Left lung (tissue), 10 donors: ENCODE data around the gene TMX2. TPM values are rescaled to one million over a fixed set of nuclear protein-coding genes. Genes with fewer than 3 reads are reported as not detected.

ENCODE experiments used
- ATAC-seq: fragments of 200-7000 bp; cut with Tn5 transposase; one replicate; pipeline ENCODE4 v1.9.1; 2020; ENCODE audit warnings: moderate library complexity
- DNase-seq, 4 donors: peaks; one replicate each; pipeline ENCODE4 v3.0.0-alpha.2; 2013 to 2020
- H3K27ac ChIP-seq, 2 donors: fragments of 200-600 bp; sonication (generic) in 1 of 2; one replicate each; pipeline versions ENCODE4 v1.5.0 to v1.8.0; 2020 to 2021
- H3K27me3 ChIP-seq, 2 donors: fragments of 200-600 bp; sonication (generic) in 1 of 2; one replicate each; pipeline versions ENCODE4 v1.5.0 to v1.8.0; 2020 to 2021
- H3K36me3 ChIP-seq, 2 donors: fragments of 200-600 bp; sonication (generic) in 1 of 2; one replicate each; pipeline versions ENCODE4 v1.5.0 to v1.8.0; 2020 to 2021
- H3K4me1 ChIP-seq, 2 donors: fragments of 200-600 bp; one replicate each; pipeline ENCODE4 v1.8.0; 2021
- H3K4me3 ChIP-seq, 2 donors: fragments of 200-600 bp; sonication (generic) in 1 of 2; one replicate each; pipeline versions ENCODE4 v1.5.0 to v1.8.0; 2020 to 2021; ENCODE audit warnings: mild to moderate bottlenecking in 1 of 2
- H3K9me3 ChIP-seq, 2 donors: fragments of 200-600 bp; sonication (generic) in 1 of 2; one replicate each; pipeline versions ENCODE4 v1.5.0 to v1.8.0; 2020 to 2021
- CTCF ChIP-seq, 2 donors: fragments of 200-600 bp; sonication (generic) in 1 of 2; IDR thresholded peaks; one replicate each; pipeline versions ENCODE4 v1.5.0 to v1.8.0; 2021; ENCODE audit warnings: antibody characterized with exemption in 2 of 2
- intact Hi-C, 2 donors: fragments of 100-400 bp; cut with DNase I; formaldehyde crosslinking; loops; one replicate each; pipeline versions ENCODE4 v1.11.2 to v1.14.2; 2022
- polyA plus RNA-seq, 6 donors: library from polyadenylated mRNA; unstranded; fragments of 120-200 nt; gene quantifications; one replicate each; pipeline ENCODE4 v1.2.1, GENCODE V29; 2013; ENCODE audit not compliant: insufficient read length in 6 of 6
- total RNA-seq, 2 donors: library from RNA; stranded (reverse); fragmentation: NEBNext Ultra II Directional; extraction: Animal tissue kit (Norgen Biotek cat#: 25700); gene quantifications; one replicate each; pipeline ENCODE4 v1.2.1, GENCODE V29; 2021
- donor health status: DM: no; HTN: yes; CAD: no.
- donor health status: DM: no; HTN: no; CAD: no.

Gene TMX2
- total and polyA plus RNA-seq, 8 donors = 67.7 to 107 (median 90.4) TPM

GRCh38 chr11:57762235-57762861, 50.0 kb downstream of the TMX2 start:
- Histone ChIP-seq H3K9me3 (no peaks in the 10 kb centered on the region), H3K27ac (peak overlapping the region; percentile 88 to 91), H3K27me3 (no peaks in the 10 kb centered on the region), H3K4me3 (peak overlapping the region; percentile 52 to 65), H3K4me1 (peaks cover 17 to 43% of the 10 kb centered on the region in 2 donors), H3K36me3 (no peaks in the 10 kb centered on the region)
- DNase-seq (peak in 1 of 4 donors; percentile 34), ATAC-seq (peak; percentile 61)
- no peak for TF ChIP-seq CTCF (IDR thresholded peaks at IDR 0.05)
- intact Hi-C loops = no loop called here

GRCh38 chr11:57763568-57763967, 51.2 kb downstream of the TMX2 start:
- Histone ChIP-seq H3K4me3 (peak overlapping the region; percentile 52 to 65), H3K36me3 (no peaks in the 10 kb centered on the region), H3K9me3 (no peaks in the 10 kb centered on the region), H3K4me1 (peaks cover 18 to 53% of the 10 kb centered on the region in 2 donors), H3K27me3 (no peaks in the 10 kb centered on the region), H3K27ac (peak overlapping the region; percentile 88 to 91)
- intact Hi-C loops = no loop called here
- peak in 1 of 4 donors; percentile 71 for DNase-seq
- peak; percentile 62 for ATAC-seq
- TF ChIP-seq CTCF (IDR thresholded peaks at IDR 0.05) = peak in 1 of 2 donors; percentile 22

GRCh38 chr11:57764021-57764420, 51.6 kb downstream of the TMX2 start:
- intact Hi-C loops = no loop called here
- Histone ChIP-seq H3K27ac (peak overlapping the region; percentile 88 to 91), H3K36me3 (no peaks in the 10 kb centered on the region), H3K4me1 (peaks cover 20 to 57% of the 10 kb centered on the region in 2 donors), H3K27me3 (no peaks in the 10 kb centered on the region), H3K9me3 (no peaks in the 10 kb centered on the region), H3K4me3 (peak overlapping the region; percentile 52 to 65)
- TF ChIP-seq CTCF (IDR thresholded peaks at IDR 0.05) = no peak
- DNase-seq = no peak
- no peak for ATAC-seq

GRCh38 chr11:57764566-57764965, 52.2 kb downstream of the TMX2 start:
- TF ChIP-seq CTCF (IDR thresholded peaks at IDR 0.05) = no peak
- Histone ChIP-seq H3K9me3 (no peaks in the 10 kb centered on the region), H3K4me1 (peaks cover 20 to 63% of the 10 kb centered on the region in 2 donors), H3K36me3 (no peaks in the 10 kb centered on the region), H3K27me3 (no peaks in the 10 kb centered on the region), H3K27ac (peak overlapping the region; percentile 1 to 91), H3K4me3 (peak overlapping the region; percentile 52 to 65)
- DNase-seq (no peak), ATAC-seq (no peak)
- intact Hi-C loops = no loop called here

GRCh38 chr11:57764972-57765371, 52.6 kb downstream of the TMX2 start:
- peaks cover 20 to 67% of the 10 kb centered on the region in 2 donors for H3K4me1 ChIP-seq
- DNase-seq (no peak), ATAC-seq (no peak)
- peak overlapping the region; percentile 1 to 65 for H3K4me3 ChIP-seq
- H3K36me3 ChIP-seq = no peaks in the 10 kb centered on the region
- H3K27me3 ChIP-seq = no peaks in the 10 kb centered on the region
- intact Hi-C loops = no loop called here
- H3K27ac ChIP-seq = peak overlapping the region; percentile 1 to 91
- H3K9me3 ChIP-seq = no peaks in the 10 kb centered on the region
- no peak for TF ChIP-seq CTCF (IDR thresholded peaks at IDR 0.05)
